ENCODE results near the gene MRPS22. TPM values are rescaled to one million over a fixed set of nuclear protein-coding genes. Genes with fewer than 3 reads are reported as not detected.

MRPS22 gene
- total RNA-seq, 3 donors from 2014 or later (not counting 1 experiment from before 2014, with no cell fraction given) = 32.4 to 39.1 (median 35.3) TPM

- H3K9me3 Mint-ChIP-seq = no peaks in the 10 kb centered on the region
- no peaks in the 10 kb centered on the region for H3K27me3 ChIP-seq (ENCODE audit: control insufficient read depth, insufficient read depth, low read length)
- H3K27me3 Mint-ChIP-seq (ENCODE audit: low read depth in 2 of 2) = peaks cover 0 to 13% of the 10 kb centered on the region in 2 donors
- H3K9me3 ChIP-seq (ENCODE audit: control insufficient read depth, insufficient read depth, low read length) = no peaks in the 10 kb centered on the region
- no peak overlapping the region for H3K4me3 Mint-ChIP-seq
- DNase-seq (no peak), ATAC-seq (no peak)
- H3K36me3 ChIP-seq (ENCODE audit: control insufficient read depth, insufficient read depth, low read length) = no peaks in the 10 kb centered on the region
- 84% methylated on average over 6 of the region's 6 CpGs for WGBS (ENCODE audit: insufficient coverage)
- TF ChIP-seq, protein P1, sequence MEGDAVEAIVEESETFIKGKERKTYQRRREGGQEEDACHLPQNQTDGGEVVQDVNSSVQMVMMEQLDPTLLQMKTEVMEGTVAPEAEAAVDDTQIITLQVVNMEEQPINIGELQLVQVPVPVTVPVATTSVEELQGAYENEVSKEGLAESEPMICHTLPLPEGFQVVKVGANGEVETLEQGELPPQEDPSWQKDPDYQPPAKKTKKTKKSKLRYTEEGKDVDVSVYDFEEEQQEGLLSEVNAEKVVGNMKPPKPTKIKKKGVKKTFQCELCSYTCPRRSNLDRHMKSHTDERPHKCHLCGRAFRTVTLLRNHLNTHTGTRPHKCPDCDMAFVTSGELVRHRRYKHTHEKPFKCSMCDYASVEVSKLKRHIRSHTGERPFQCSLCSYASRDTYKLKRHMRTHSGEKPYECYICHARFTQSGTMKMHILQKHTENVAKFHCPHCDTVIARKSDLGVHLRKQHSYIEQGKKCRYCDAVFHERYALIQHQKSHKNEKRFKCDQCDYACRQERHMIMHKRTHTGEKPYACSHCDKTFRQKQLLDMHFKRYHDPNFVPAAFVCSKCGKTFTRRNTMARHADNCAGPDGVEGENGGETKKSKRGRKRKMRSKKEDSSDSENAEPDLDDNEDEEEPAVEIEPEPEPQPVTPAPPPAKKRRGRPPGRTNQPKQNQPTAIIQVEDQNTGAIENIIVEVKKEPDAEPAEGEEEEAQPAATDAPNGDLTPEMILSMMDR (IDR thresholded peaks at IDR 0.05) = no peak
- intact Hi-C loops (cut with micrococcal nuclease) = no loop called here
- no peak overlapping the region for H3K27ac Mint-ChIP-seq
- no peaks in the 10 kb centered on the region for H3K36me3 Mint-ChIP-seq
- H3K4me1 ChIP-seq (ENCODE audit: control insufficient read depth, insufficient read depth, low read length) = peaks cover 3% of the 10 kb centered on the region
- H3K4me3 ChIP-seq (ENCODE audit: low read length) = no peak overlapping the region
- no peak overlapping the region for H3K27ac ChIP-seq (ENCODE audit: low read length)
- peaks cover 8 to 9% of the 10 kb centered on the region in 2 donors for H3K4me1 Mint-ChIP-seq
These were observed 42.6 kb upstream of the MRPS22 start for GRCh38 chr3:139301183-139301582.

DNA sequence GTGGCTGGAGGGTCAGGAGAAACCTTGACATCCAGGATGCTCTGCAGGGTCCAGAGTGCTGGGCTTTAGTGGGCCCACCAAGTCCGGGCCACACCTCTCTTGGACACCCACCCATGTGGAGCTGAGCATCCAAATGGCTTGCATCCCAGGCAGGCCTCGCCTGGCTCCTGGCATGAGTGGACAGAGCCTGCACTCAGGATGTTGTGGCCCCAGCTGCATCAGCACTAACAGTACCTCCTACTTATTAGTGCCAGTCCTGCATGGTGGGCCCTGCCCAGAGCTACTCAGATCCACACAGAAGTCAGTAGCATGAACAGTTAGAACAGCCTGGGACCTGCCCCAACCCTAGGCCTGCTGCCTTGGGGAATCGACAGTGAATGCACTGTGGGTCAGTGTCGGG, 42.2 kb upstream of the MRPS22 start:
- Mint-ChIP-seq H3K27me3 (ENCODE audit: low read depth in 2 of 2) (peaks cover 0 to 13% of the 10 kb centered on the region in 2 donors), H3K4me1 (peaks cover 8 to 9% of the 10 kb centered on the region in 2 donors), H3K27ac (no peak overlapping the region), H3K4me3 (no peak overlapping the region), H3K9me3 (no peaks in the 10 kb centered on the region), H3K36me3 (no peaks in the 10 kb centered on the region)
- TF ChIP-seq, protein P1 (IDR thresholded peaks at IDR 0.05) = no peak
- intact Hi-C loops (cut with micrococcal nuclease) = no loop called here
- Histone ChIP-seq H3K27ac (ENCODE audit: low read length) (no peak overlapping the region), H3K9me3 (ENCODE audit: control insufficient read depth, insufficient read depth, low read length) (no peaks in the 10 kb centered on the region), H3K36me3 (ENCODE audit: control insufficient read depth, insufficient read depth, low read length) (no peaks in the 10 kb centered on the region), H3K4me1 (ENCODE audit: control insufficient read depth, insufficient read depth, low read length) (peaks cover 3% of the 10 kb centered on the region), H3K27me3 (ENCODE audit: control insufficient read depth, insufficient read depth, low read length) (no peaks in the 10 kb centered on the region), H3K4me3 (ENCODE audit: low read length) (no peak overlapping the region)
- ATAC-seq (no peak), DNase-seq (no peak)
- 86% methylated on average over 4 of the region's 4 CpGs for WGBS (ENCODE audit: insufficient coverage)

- Mint-ChIP-seq H3K4me1 (peaks cover 8 to 9% of the 10 kb centered on the region in 2 donors), H3K4me3 (no peak overlapping the region), H3K27ac (peak overlapping the region in 1 of 2 donors; percentile 12), H3K9me3 (no peaks in the 10 kb centered on the region), H3K36me3 (no peaks in the 10 kb centered on the region), H3K27me3 (ENCODE audit: low read depth in 2 of 2) (peaks cover 0 to 11% of the 10 kb centered on the region in 2 donors)
- Histone ChIP-seq H3K9me3 (ENCODE audit: control insufficient read depth, insufficient read depth, low read length) (no peaks in the 10 kb centered on the region), H3K4me1 (ENCODE audit: control insufficient read depth, insufficient read depth, low read length) (peaks cover 3% of the 10 kb centered on the region), H3K27ac (ENCODE audit: low read length) (no peak overlapping the region), H3K27me3 (ENCODE audit: control insufficient read depth, insufficient read depth, low read length) (no peaks in the 10 kb centered on the region), H3K4me3 (ENCODE audit: low read length) (no peak overlapping the region), H3K36me3 (ENCODE audit: control insufficient read depth, insufficient read depth, low read length) (no peaks in the 10 kb centered on the region)
- no peak for DNase-seq
- intact Hi-C loops (cut with micrococcal nuclease) = no loop called here
- TF ChIP-seq, protein P1 (IDR thresholded peaks at IDR 0.05) = no peak
- ATAC-seq = peak in 1 of 3 donors; percentile 36
- WGBS (ENCODE audit: insufficient coverage) = 49% methylated on average over 12 of the region's 12 CpGs
These were observed 41.6 kb upstream of the MRPS22 start for GRCh38 chr3:139302084-139302800.

GRCh38 chr3:139302801-139303113, 41.1 kb upstream of the MRPS22 start:
- TF ChIP-seq, protein P1 (IDR thresholded peaks at IDR 0.05) = no peak
- Histone ChIP-seq H3K36me3 (ENCODE audit: control insufficient read depth, insufficient read depth, low read length) (no peaks in the 10 kb centered on the region), H3K27ac (ENCODE audit: low read length) (no peak overlapping the region), H3K9me3 (ENCODE audit: control insufficient read depth, insufficient read depth, low read length) (no peaks in the 10 kb centered on the region), H3K4me1 (ENCODE audit: control insufficient read depth, insufficient read depth, low read length) (peaks cover 3% of the 10 kb centered on the region), H3K4me3 (ENCODE audit: low read length) (no peak overlapping the region), H3K27me3 (ENCODE audit: control insufficient read depth, insufficient read depth, low read length) (no peaks in the 10 kb centered on the region)
- Mint-ChIP-seq H3K9me3 (no peaks in the 10 kb centered on the region), H3K27ac (no peak overlapping the region), H3K4me1 (peaks cover 8 to 9% of the 10 kb centered on the region in 2 donors), H3K27me3 (ENCODE audit: low read depth in 2 of 2) (peaks cover 0 to 14% of the 10 kb centered on the region in 2 donors), H3K36me3 (no peaks in the 10 kb centered on the region), H3K4me3 (no peak overlapping the region)
- no peak for DNase-seq
- no peak for ATAC-seq
- WGBS (ENCODE audit: insufficient coverage) = 88% methylated on average over 4 of the region's 4 CpGs
- intact Hi-C loops (cut with micrococcal nuclease) = no loop called here
